DND-41 (cell line): Measurements from ENCODE around the gene TP63.

ENCODE experiments used
- ATAC-seq: fragments of 200-7000 bp; cut with Tn5 transposase; 3 replicates; pipeline ENCODE4 v1.9.1; 2021; ENCODE audit warnings: low read depth; ENCODE audit not compliant: insufficient read depth
- DNase-seq: peaks from one replicate; pipeline ENCODE4 v3.0.0-alpha.2; 2020
- H2AFZ ChIP-seq: 2 replicates; pipeline ENCODE4 v1.6.0; 2012; ENCODE audit warnings: low read depth, low read length
- H3K27ac ChIP-seq: 2 replicates; pipeline ENCODE4 v1.5.1; 2012; ENCODE audit warnings: low read length, inconsistent platforms
- H3K27me3 ChIP-seq: fragments of 200-600 bp; sonication (generic); 2 replicates; pipeline ENCODE4 v1.6.0; 2012; ENCODE audit warnings: low read length, mild to moderate bottlenecking, inconsistent platforms; ENCODE audit not compliant: insufficient read depth, poor library complexity
- H3K36me3 ChIP-seq: 2 replicates; pipeline ENCODE4 v1.5.1; 2012; ENCODE audit warnings: low read length, inconsistent platforms; ENCODE audit not compliant: insufficient read depth
- H3K4me1 ChIP-seq: 2 replicates; pipeline ENCODE4 v1.5.1; 2012; ENCODE audit warnings: mild to moderate bottlenecking, low read length; ENCODE audit not compliant: insufficient read depth
- H3K4me2 ChIP-seq: 2 replicates; pipeline ENCODE4 v1.6.0; 2012; ENCODE audit warnings: mild to moderate bottlenecking, moderate library complexity, low read length, inconsistent platforms; ENCODE audit not compliant: insufficient read depth
- H3K4me3 ChIP-seq, 2 experiments: fragments of 200-600 bp in 1 of 2; shearing (Covaris generic) in 1 of 2; 2 replicates each; pipeline ENCODE4 v1.5.1; 2012 to 2016; ENCODE audit warnings: inconsistent platforms in 2 of 2, low read length in 2 of 2, mild to moderate bottlenecking in 2 of 2, low read depth in 1 of 2, moderate library complexity in 1 of 2
- H3K79me2 ChIP-seq: 2 replicates; pipeline ENCODE4 v1.6.0; 2012; ENCODE audit warnings: low read length, inconsistent platforms; ENCODE audit not compliant: insufficient read depth
- H3K9ac ChIP-seq: 2 replicates; pipeline ENCODE4 v1.6.0; 2012; ENCODE audit warnings: low read depth, mild to moderate bottlenecking, inconsistent platforms, low read length, moderate library complexity
- H3K9me3 ChIP-seq: 2 replicates; pipeline ENCODE4 v1.5.1; 2012; ENCODE audit warnings: low read length, moderate library complexity, mild to moderate bottlenecking, inconsistent platforms; ENCODE audit not compliant: insufficient read depth, severe bottlenecking
- H4K20me1 ChIP-seq: 2 replicates; pipeline ENCODE4 v1.6.0; 2012; ENCODE audit warnings: low read length; ENCODE audit not compliant: insufficient read depth
- CTCF ChIP-seq: IDR thresholded peaks from 2 replicates; pipeline ENCODE4 v1.5.1; 2012; ENCODE audit warnings: borderline replicate concordance, low read length, moderate library complexity, mild to moderate bottlenecking; ENCODE audit not compliant: poor library complexity, severe bottlenecking; ENCODE audit errors: extremely low read depth
- EZH2 ChIP-seq: IDR thresholded peaks from 3 replicates; pipeline ENCODE4 v1.6.1; 2012; ENCODE audit warnings: borderline replicate concordance, low read depth, mild to moderate bottlenecking, moderate library complexity, low read length, inconsistent platforms; ENCODE audit not compliant: severe bottlenecking

The TP63 gene

DNA sequence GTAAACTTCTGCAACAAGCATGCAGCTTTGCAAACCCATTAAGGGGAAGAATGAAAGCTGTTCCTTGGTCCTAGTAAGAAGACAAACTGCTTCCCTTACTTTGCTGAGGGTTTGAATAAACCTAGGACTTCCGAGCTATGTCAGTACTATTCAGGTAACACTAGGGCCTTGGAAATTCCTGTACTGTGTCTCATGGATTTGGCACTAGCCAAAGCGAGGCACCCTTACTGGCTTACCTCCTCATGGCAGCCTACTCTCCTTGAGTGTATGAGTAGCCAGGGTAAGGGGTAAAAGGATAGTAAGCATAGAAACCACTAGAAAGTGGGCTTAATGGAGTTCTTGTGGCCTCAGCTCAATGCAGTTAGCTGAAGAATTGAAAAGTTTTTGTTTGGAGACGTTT lies 265.3 kb downstream of the TP63 start:
- Histone ChIP-seq H3K4me2 (no peak overlapping the region), H3K27ac (no peak overlapping the region), H3K9me3 (no peaks in the 10 kb centered on the region), H3K27me3 (no peaks in the 10 kb centered on the region), H3K36me3 (no peaks in the 10 kb centered on the region), H3K4me3 (no peak overlapping the region), H2AFZ (no peak overlapping the region), H4K20me1 (no peaks in the 10 kb centered on the region), H3K79me2 (no peaks in the 10 kb centered on the region), H3K9ac (no peak overlapping the region), H3K4me1 (no peaks in the 10 kb centered on the region)
- no peak for DNase-seq
- no peak for ATAC-seq
- no peak for TF ChIP-seq EZH2
- no peak for TF ChIP-seq CTCF

- H3K27me3 ChIP-seq = no peaks in the 10 kb centered on the region
- no peak overlapping the region for H3K4me2 ChIP-seq
- no peaks in the 10 kb centered on the region for H3K9me3 ChIP-seq
- H3K9ac ChIP-seq = no peak overlapping the region
- DNase-seq (no peak), ATAC-seq (no peak)
- H3K27ac ChIP-seq = no peak overlapping the region
- TF ChIP-seq CTCF (no peak), EZH2 (no peak)
- no peaks in the 10 kb centered on the region for H3K4me1 ChIP-seq
- no peak overlapping the region for H3K4me3 ChIP-seq
- H4K20me1 ChIP-seq = no peaks in the 10 kb centered on the region
- H3K36me3 ChIP-seq = no peaks in the 10 kb centered on the region
- H2AFZ ChIP-seq = no peak overlapping the region
- no peaks in the 10 kb centered on the region for H3K79me2 ChIP-seq
Measured at GRCh38 chr3:189897406-189897805, 266.2 kb downstream of the TP63 start.

DNA sequence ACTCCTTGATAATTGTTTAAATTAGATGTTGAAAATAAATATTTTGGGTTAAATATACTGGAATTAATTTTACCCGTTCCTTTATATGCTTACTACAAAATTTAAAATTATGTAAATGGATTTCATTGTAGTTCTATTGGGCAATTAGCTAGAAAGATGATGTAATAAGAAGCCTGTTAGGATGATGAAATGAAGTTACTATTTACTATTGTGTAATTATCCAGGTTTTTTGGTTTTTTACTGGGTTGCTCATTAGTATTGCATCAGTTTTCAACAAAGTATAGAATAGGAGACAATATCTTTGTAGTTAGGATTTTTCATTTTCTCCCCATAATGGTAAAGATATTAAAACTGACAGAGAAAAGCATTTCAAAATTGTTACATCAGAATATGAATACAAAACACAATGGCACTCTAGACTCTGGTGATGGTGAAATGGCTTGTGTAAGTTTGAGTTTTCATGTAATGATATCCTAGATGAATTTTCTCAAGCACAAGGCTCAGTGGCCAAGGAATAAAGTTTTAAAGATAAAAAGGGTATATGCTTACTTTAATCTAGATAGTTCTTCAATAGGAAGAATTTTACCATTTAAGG lies 267.5 kb downstream of the TP63 start:
- no peak overlapping the region for H2AFZ ChIP-seq
- H3K36me3 ChIP-seq = no peaks in the 10 kb centered on the region
- no peak overlapping the region for H3K27ac ChIP-seq
- no peak overlapping the region for H3K9ac ChIP-seq
- H3K4me2 ChIP-seq = no peak overlapping the region
- no peaks in the 10 kb centered on the region for H4K20me1 ChIP-seq
- H3K27me3 ChIP-seq = no peaks in the 10 kb centered on the region
- TF ChIP-seq CTCF = no peak
- no peak for TF ChIP-seq EZH2
- no peak for DNase-seq
- no peaks in the 10 kb centered on the region for H3K79me2 ChIP-seq
- no peaks in the 10 kb centered on the region for H3K9me3 ChIP-seq
- H3K4me1 ChIP-seq = no peaks in the 10 kb centered on the region
- no peak overlapping the region for H3K4me3 ChIP-seq
- ATAC-seq = no peak

- Histone ChIP-seq H3K36me3 (no peaks in the 10 kb centered on the region), H3K4me2 (no peak overlapping the region), H3K4me1 (no peaks in the 10 kb centered on the region), H3K4me3 (no peak overlapping the region), H2AFZ (no peak overlapping the region), H3K27me3 (no peaks in the 10 kb centered on the region), H4K20me1 (no peaks in the 10 kb centered on the region), H3K27ac (no peak overlapping the region), H3K9ac (no peak overlapping the region), H3K79me2 (no peaks in the 10 kb centered on the region), H3K9me3 (no peaks in the 10 kb centered on the region)
- DNase-seq = no peak
- TF ChIP-seq CTCF (no peak), EZH2 (no peak)
- ATAC-seq = no peak
Measured at GRCh38 chr3:189899186-189899585, 268.0 kb downstream of the TP63 start.
